B cell (primary cell): ENCODE data around the gene WNT3A. TPM values are rescaled to one million over a fixed set of nuclear protein-coding genes. Genes with fewer than 3 reads are reported as not detected.

Experiments
- ATAC-seq: fragments of 200-7000 bp; cut with Tn5 transposase; one replicate; pipeline ENCODE4 v1.10.0; 2021; ENCODE audit warnings: low read depth, mild to moderate bottlenecking, moderate number of reproducible peaks, moderate library complexity
- CTCF ChIA-PET: fragments of 350-600 bp; sonication (Branson Sonifier 250); formaldehyde crosslinking; loops from one replicate; lab custom pipeline; 2021; ENCODE audit warnings: antibody characterized with exemption, inconsistent platforms; lab: Charles Lee
- POLR2A ChIA-PET: fragments of 350-600 bp; sonication (Branson Sonifier 250); formaldehyde crosslinking; loops from one replicate; lab custom pipeline; 2021; ENCODE audit warnings: antibody characterized with exemption; lab: Charles Lee
- DNase-seq: peaks from one replicate; pipeline ENCODE4 v3.0.0; 2013
- H2AFZ ChIP-seq: 2 replicates; pipeline ENCODE4 v1.6.1; 2012; ENCODE audit warnings: mild to moderate bottlenecking, low read depth, low read length; ENCODE audit not compliant: insufficient read depth, poor library complexity, severe bottlenecking
- H3K27ac ChIP-seq, 2 donors: 1 replicate in 1 of 2; 2 replicates in 1 of 2; pipeline ENCODE4 v1.5.1; 2012 to 2013; ENCODE audit warnings: low read length in 2 of 2, mild to moderate bottlenecking in 2 of 2, moderate library complexity in 1 of 2
- H3K27me3 ChIP-seq, 4 experiments: fragments of 200-600 bp in 1 of 4; sonication (generic) in 1 of 4; replicated peaks in 1 of 4; 1 replicate in 2 of 4; 2 replicates in 2 of 4; pipeline versions ENCODE4 v1.6.1 to v1.7.0; 2013 to 2016; ENCODE audit warnings: low read length in 3 of 4, mild to moderate bottlenecking in 2 of 4, mixed read lengths in 1 of 4, moderate library complexity in 1 of 4; ENCODE audit not compliant: insufficient read depth in 4 of 4, control insufficient read depth in 3 of 4; ENCODE audit errors: control extremely low read depth in 1 of 4
- H3K36me3 ChIP-seq, 2 experiments: replicated peaks in 1 of 2; 1 replicate in 1 of 2; 2 replicates in 1 of 2; pipeline versions ENCODE4 v1.6.1 to v1.7.1; 2013; ENCODE audit warnings: low read length in 1 of 2; ENCODE audit not compliant: insufficient read depth in 2 of 2, control insufficient read depth in 1 of 2; ENCODE audit errors: control extremely low read depth in 1 of 2, extremely low read depth in 1 of 2
- H3K4me1 ChIP-seq, 2 donors: fragments of 200-600 bp in 1 of 2; sonication (generic) in 1 of 2; 1 replicate in 1 of 2; 2 replicates in 1 of 2; pipeline versions ENCODE4 v1.5.1 to v1.6.1; 2013 to 2017; ENCODE audit warnings: low read length in 2 of 2; ENCODE audit not compliant: control insufficient read depth in 2 of 2, insufficient read depth in 2 of 2
- H3K4me2 ChIP-seq: replicated peaks from 2 replicates; pipeline ENCODE3; 2012; ENCODE audit warnings: mild to moderate bottlenecking, low read depth, low read length; ENCODE audit not compliant: poor library complexity, severe bottlenecking
- H3K4me3 ChIP-seq, 5 experiments: fragments of 200-600 bp in 1 of 5; sonication (generic) in 1 of 5; 1 replicate in 3 of 5; 2 replicates in 2 of 5; pipeline versions ENCODE4 v1.5.1 to v1.7.0; 2011 to 2016; ENCODE audit warnings: low read length in 4 of 5, mild to moderate bottlenecking in 4 of 5, low read depth in 2 of 5, control low read depth in 1 of 5, moderate library complexity in 1 of 5; ENCODE audit not compliant: insufficient read depth in 1 of 5; ENCODE audit errors: control extremely low read depth in 1 of 5, extremely low read depth in 1 of 5
- H3K79me2 ChIP-seq: fragments of 200-600 bp; sonication (generic); one replicate; pipeline ENCODE4 v1.6.0; 2016; ENCODE audit warnings: low read length; ENCODE audit not compliant: control insufficient read depth, insufficient read depth
- H3K9ac ChIP-seq: fragments of 200-600 bp; sonication (generic); 2 replicates; pipeline ENCODE4 v1.6.1; 2017; ENCODE audit warnings: mild to moderate bottlenecking, low read length, moderate library complexity
- H3K9me3 ChIP-seq, 3 donors: one replicate each; pipeline versions ENCODE4 v1.6.1 to v1.7.1; 2013; ENCODE audit warnings: low read length in 2 of 3; ENCODE audit not compliant: control insufficient read depth in 2 of 3, insufficient read depth in 1 of 3; ENCODE audit errors: control extremely low read depth in 1 of 3
- H4K20me1 ChIP-seq: 2 replicates; pipeline ENCODE4 v1.6.0; 2012; ENCODE audit warnings: mild to moderate bottlenecking, low read length; ENCODE audit not compliant: insufficient read depth, control insufficient read depth, poor library complexity, severe bottlenecking
- H3K27ac Mint-ChIP-seq: one replicate; pipeline ENCODE4 v1.8.0; 2021; ENCODE audit warnings: mixed read lengths
- H3K27me3 Mint-ChIP-seq: one replicate; pipeline ENCODE4 v1.8.0; 2021; ENCODE audit warnings: mixed read lengths
- H3K4me1 Mint-ChIP-seq: one replicate; pipeline ENCODE4 v1.8.0; 2021; ENCODE audit warnings: mixed read lengths
- H3K4me3 Mint-ChIP-seq: one replicate; pipeline ENCODE4 v1.8.0; 2021; ENCODE audit warnings: mixed read lengths
- H3K9me3 Mint-ChIP-seq: one replicate; pipeline ENCODE4 v1.8.0; 2022; ENCODE audit warnings: mixed read lengths; ENCODE audit not compliant: insufficient read depth
- CTCF ChIP-seq: fragments of 200-600 bp; IDR thresholded peaks from one replicate; pipeline ENCODE4 v1.8.0; 2022; ENCODE audit warnings: antibody characterized with exemption, mild to moderate bottlenecking
- EZH2 ChIP-seq: IDR thresholded peaks from 2 replicates; pipeline ENCODE4 v1.6.1; 2012; ENCODE audit warnings: borderline replicate concordance, low read depth, mild to moderate bottlenecking, moderate library complexity, low read length; ENCODE audit not compliant: insufficient read depth, poor library complexity, severe bottlenecking
- WGBS: methylation state at CpG from one replicate; pipeline ENCODE4 v1.1.5; 2013; ENCODE audit warnings: missing lambda C conversion rate; ENCODE audit not compliant: insufficient coverage; 5-methylcytosine and 5-hydroxymethylcytosine counted together
- intact Hi-C: fragments of 100-400 bp; cut with micrococcal nuclease; formaldehyde crosslinking; loops from one replicate; pipeline ENCODE4 v1.10.0; 2022
- polyA plus RNA-seq: library from polyadenylated mRNA; depleted of rRNA; stranded (reverse); fragments of >200 nt; gene quantifications from 2 replicates; pipeline ENCODE4 v1.2.3, GENCODE V29; 2012
- total RNA-seq, 2 donors: library from RNA; stranded (reverse); fragments of 120-200 nt in 1 of 2; gene quantifications; 1 replicate in 1 of 2; 2 replicates in 1 of 2; pipeline versions ENCODE4 v1.2.3 to v1.2.4, GENCODE V29; 2013 to 2022

The WNT3A gene
- total and polyA plus RNA-seq, 2 donors (not counting 1 experiment from before 2014, with no cell fraction given), result 0.03 TPM; not detected in 1

GRCh38 chr1:228092342-228093049, 85.7 kb downstream of the WNT3A start:
- no peak overlapping the region for H3K4me2 ChIP-seq
- H3K9ac ChIP-seq, result no peak overlapping the region
- no peak overlapping the region for H3K4me3 Mint-ChIP-seq
- no peaks in the 10 kb centered on the region for H3K27me3 ChIP-seq
- peaks cover 4% of the 10 kb centered on the region for H3K9me3 Mint-ChIP-seq
- 95% methylated on average over 11 of the region's 11 CpGs for WGBS
- no peak for TF ChIP-seq CTCF
- TF ChIP-seq EZH2, result no peak
- H4K20me1 ChIP-seq, result peaks cover 98% of the 10 kb centered on the region
- peaks cover 61% of the 10 kb centered on the region for H3K4me1 Mint-ChIP-seq
- H3K27ac ChIP-seq, result no peak overlapping the region
- DNase-seq (no peak), ATAC-seq (no peak)
- H3K36me3 ChIP-seq, result peaks cover 3 to 47% of the 10 kb centered on the region in 2 experiments
- no peaks in the 10 kb centered on the region for H3K27me3 Mint-ChIP-seq
- H3K79me2 ChIP-seq, result peaks cover 98% of the 10 kb centered on the region
- H3K9me3 ChIP-seq, result peaks cover 0 to 30% (median 8%) of the 10 kb centered on the region in 3 donors
- H3K27ac Mint-ChIP-seq, result no peak overlapping the region
- CTCF ChIA-PET, result interaction anchor here (0.9 to 1.2 kb wide), 2 partner anchors 8 to 93 kb away, joined by 3 read pairs; no protein-coding TSS in a partner anchor
- intact Hi-C loops, result no loop called here
- H3K4me1 ChIP-seq, result peaks cover 43 to 46% of the 10 kb centered on the region in 2 donors
- no peak overlapping the region for H2AFZ ChIP-seq
- no peak overlapping the region for H3K4me3 ChIP-seq
- POLR2A ChIA-PET, result no interaction called here
